ENCODE data around the gene B4GAT1. TPM values are rescaled to one million over a fixed set of nuclear protein-coding genes. Genes with fewer than 3 reads are reported as not detected.

Gene B4GAT1
- total RNA-seq, result 1 to 10 TPM; 9.4 to 9.8 TPM

DNA sequence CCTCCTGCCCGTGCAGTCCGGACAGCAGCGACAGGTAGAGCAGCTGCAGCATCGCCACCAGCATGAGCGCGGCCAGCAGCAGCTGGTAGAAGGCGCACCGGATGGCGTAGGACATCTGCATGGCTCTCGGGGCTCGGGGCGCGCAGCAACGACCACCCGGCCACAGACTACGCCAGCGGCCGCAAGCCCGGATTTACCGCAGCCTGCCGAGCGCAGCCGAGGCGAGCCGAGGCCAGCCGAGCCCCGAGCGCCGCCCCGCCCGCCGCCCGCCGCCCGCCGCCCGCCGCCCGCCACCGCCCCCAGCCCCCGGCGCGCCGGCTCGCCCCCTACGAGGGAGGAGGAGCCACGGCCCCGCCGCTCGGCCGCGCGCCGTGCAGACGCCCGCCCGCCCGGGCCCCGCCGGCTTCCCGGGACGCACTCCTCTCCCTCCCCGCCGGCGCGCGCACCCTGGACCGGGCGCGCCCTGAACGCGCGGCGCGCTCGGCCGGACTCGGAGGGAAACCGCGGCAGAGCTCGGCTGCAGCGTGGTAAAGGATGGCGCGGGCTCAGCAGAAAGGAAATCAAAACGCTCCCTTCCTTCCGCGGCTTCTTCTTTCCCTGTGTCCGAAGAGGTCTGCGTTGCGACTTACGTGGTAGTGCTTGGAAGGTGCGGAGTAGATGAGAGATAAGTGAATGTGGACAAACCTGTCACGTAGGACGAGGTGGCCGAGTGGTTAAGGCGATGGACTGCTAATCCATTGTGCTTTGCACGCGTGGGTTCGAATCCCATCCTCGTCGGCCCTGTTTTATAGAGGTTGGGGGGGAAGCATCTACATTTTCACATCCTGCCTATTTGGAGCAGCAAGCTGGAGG lies at the start of gene B4GAT1:
TSS of gene B4GAT1 (minus strand) at position 205 of the 852 bp plus-strand sequence. CDS start at position 121, 84 bp downstream.

GRCh38 chr11:66371627-66372415 lies 24.4 kb upstream of the B4GAT1 start, which contains the start of gene SLC29A2:
Gene SLC29A2 (minus strand): TSS chr11:66371760. CDS start chr11:66371591, 169 bp downstream.

GRCh38 chr11:66344550-66345315 lies 2.7 kb downstream of the B4GAT1 start, which contains the start of gene BRMS1:
Gene BRMS1 (minus strand): TSS chr11:66345104. CDS start chr11:66342234, 2,870 bp downstream.

GRCh38 chr11:66336234-66337102 lies 11.0 kb downstream of the B4GAT1 start, which contains the start of gene RIN1:
Gene RIN1 (minus strand): TSS chr11:66336434. CDS start chr11:66336402, 32 bp downstream.

DNA sequence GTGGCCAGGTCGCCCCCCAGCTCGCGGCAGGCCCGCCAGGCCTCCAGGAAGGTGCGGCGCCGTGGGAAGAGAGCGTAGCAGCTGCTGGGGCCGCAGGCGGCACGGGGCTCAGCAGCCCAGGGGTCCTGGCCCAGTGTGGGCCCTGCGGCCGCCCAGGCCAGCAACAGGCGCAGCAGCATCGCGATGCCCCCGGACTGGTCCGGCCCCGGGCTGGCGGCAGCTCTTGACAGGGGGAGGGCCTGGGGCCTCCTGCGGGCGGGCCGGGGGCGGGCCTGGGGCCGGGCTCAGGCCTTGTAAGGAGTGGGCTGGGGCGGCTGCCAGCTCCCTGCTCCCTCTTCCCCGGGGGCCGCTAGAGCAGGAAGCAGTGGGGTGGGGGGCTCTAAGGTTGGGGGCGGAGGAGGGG lies 30.6 kb downstream of the B4GAT1 start, which contains the start of gene CD248:
TSS of gene CD248 (minus strand) at position 196 of the 403 bp plus-strand sequence. CDS start at position 179, 17 bp downstream.

Other genes starting within 250 kb of the B4GAT1 start
- 10 to 100 TPM; 30.9 to 39.3 TPM for gene KLC2, start 89.9 kb downstream of the B4GAT1 start, total RNA-seq
- 100 to 1,000 TPM; 124 TPM for gene RAB1B, start 79.0 kb downstream of the B4GAT1 start, total RNA-seq
- gene CNIH2, start 69.5 kb downstream of the B4GAT1 start, total RNA-seq, result 1 to 10 TPM; 2.6 TPM
- 10 to 100 TPM; 42.0 to 45.3 TPM for gene YIF1A, start 58.5 kb downstream of the B4GAT1 start, total RNA-seq
- gene TMEM151A, start 55.7 kb downstream of the B4GAT1 start, total RNA-seq, result not detected
- gene CD248, start 30.6 kb downstream of the B4GAT1 start, total RNA-seq, result 1 to 10 TPM; 9.0 to 9.1 TPM
- gene RIN1, start 11.2 kb downstream of the B4GAT1 start, total RNA-seq, result 1 to 10 TPM; 3.6 to 4.3 TPM
- gene BRMS1, start 2.5 kb downstream of the B4GAT1 start, total RNA-seq, result 10 to 100 TPM; 42.9 to 48.0 TPM
- 10 to 100 TPM; 16.0 to 16.2 TPM for gene SLC29A2, start 24.1 kb upstream of the B4GAT1 start, total RNA-seq
- gene NPAS4, start 73.4 kb upstream of the B4GAT1 start, total RNA-seq, result under 1 TPM in 1 of 2 experiments, not detected in 1; 0.05 TPM
- 10 to 100 TPM; 53.0 to 57.4 TPM for gene MRPL11, start 91.2 kb upstream of the B4GAT1 start, total RNA-seq
- 1 to 10 TPM; 7.5 to 9.5 TPM for gene PELI3, start 119.3 kb upstream of the B4GAT1 start, total RNA-seq
- 10 to 100 TPM; 61.8 to 62.5 TPM for gene DPP3, start 132.8 kb upstream of the B4GAT1 start, total RNA-seq
- 10 to 100 TPM; 14.8 to 16.2 TPM for gene BBS1, start 163.0 kb upstream of the B4GAT1 start, total RNA-seq
- 10 to 100 TPM; 17.0 to 18.0 TPM for gene ZDHHC24, start 198.4 kb upstream of the B4GAT1 start, total RNA-seq
- gene ACTN3, start 199.3 kb upstream of the B4GAT1 start, total RNA-seq, result under 1 TPM in 1 of 2 experiments, not detected in 1; 0.05 TPM
- 1 to 10 TPM; 4.4 to 4.5 TPM for gene CTSF, start 221.0 kb upstream of the B4GAT1 start, total RNA-seq
- under 1 TPM in 1 of 2 experiments, not detected in 1; 0.07 TPM for gene CCDC87, start 245.4 kb upstream of the B4GAT1 start, total RNA-seq
- gene CCS, start 245.6 kb upstream of the B4GAT1 start, total RNA-seq, result 10 to 100 TPM; 36.7 to 40.0 TPM

Measured in activated naive CD4-positive, alpha-beta T cell treated with anti-CD3 and anti-CD28 coated beads, Interleukin-2, amount 10 ng/mL, durations not matched to agents 5 hours and 36 hours (primary cell).